NCI-H187 treated with DMSO at 0.1 percent for 48 hours (cell line): Measurements from ENCODE around the gene ANAPC4.

Source experiments
- DNase-seq: peaks from one replicate; lab custom pipeline; 2025; lab: John Stamatoyannopoulos, UW

ANAPC4 gene

GRCh38 chr4:25433966-25434827, 57.1 kb downstream of the ANAPC4 start:
- DNase-seq: no peak

- DNase-seq: peak; percentile 55
Observed at GRCh38 chr4:25437926-25438325, 60.9 kb downstream of the ANAPC4 start.

GRCh38 chr4:25439918-25440477, 62.9 kb downstream of the ANAPC4 start:
- peak; percentile 88 for DNase-seq

DNA sequence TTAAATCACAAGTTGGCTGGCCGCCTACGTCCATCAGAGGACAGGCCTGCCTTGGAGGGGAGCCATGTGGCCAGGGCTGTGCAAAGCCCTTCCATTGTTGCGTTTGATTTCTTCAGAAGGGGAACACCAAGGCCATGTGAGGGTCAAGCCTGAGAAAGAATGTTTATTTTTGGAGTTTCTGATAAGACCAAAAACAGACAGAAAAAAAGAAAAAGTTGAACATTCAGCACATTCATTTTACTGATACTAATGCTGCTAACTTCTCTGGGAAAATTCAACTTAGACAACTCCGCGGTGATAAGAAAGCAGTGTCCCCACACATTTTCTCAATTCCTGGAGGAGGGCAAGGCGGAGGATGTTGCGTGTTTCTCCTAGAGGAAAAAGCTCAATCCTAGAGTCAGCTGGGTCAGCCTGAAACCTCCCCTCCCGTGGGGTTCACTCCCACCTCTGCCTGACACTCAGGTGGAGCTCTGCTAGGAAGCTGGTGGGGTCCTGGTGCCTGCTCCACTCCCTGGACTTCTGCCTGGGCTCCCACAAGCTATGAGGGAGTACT, 63.5 kb downstream of the ANAPC4 start:
- DNase-seq: no peak

GRCh38 chr4:25441519-25442117, 64.6 kb downstream of the ANAPC4 start:
- DNase-seq: peak; percentile 86

GRCh38 chr4:25442863-25443307, 65.8 kb downstream of the ANAPC4 start:
- no peak for DNase-seq

DNA sequence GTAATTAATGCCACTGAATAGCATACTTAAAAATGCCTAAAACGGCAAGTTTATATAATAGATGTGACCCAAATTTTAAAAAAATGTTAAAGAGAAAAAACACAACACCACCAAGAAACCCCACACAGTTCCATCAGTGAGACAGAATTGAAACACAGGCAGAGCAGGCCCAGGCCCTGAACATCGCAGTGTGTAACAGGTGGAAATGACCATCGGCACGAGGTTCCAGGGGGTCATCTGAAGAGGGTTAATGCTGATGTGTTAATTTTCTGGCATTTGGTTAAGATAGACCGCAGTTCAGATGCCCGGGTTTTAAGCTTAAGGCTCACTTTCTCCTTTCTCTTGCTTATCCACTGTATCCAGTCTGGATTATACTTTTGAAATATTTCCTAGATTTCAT, 66.8 kb downstream of the ANAPC4 start:
- no peak for DNase-seq

DNA sequence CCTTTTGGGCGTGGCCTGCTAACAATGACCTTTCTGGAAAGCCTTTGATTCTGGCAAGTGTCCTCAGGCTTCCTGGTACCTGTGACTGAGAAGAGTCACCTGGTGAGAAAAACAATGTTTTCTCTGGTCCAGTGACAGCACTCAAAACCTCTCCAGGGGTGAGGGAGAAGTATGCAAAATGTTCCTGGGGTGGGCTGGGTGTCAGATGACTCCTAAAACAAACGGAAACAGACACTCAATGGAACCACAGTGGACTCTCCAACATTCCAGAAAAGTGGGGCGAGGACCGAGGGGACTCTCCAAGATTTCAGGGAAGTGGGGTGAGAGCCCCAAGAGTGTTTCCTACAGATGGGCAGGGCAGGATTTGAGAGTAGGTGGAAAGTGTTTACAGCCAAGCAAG, 69.5 kb downstream of the ANAPC4 start:
- DNase-seq: peak; percentile 46

GRCh38 chr4:25448379-25449109, 71.5 kb downstream of the ANAPC4 start:
- no peak for DNase-seq

DNA sequence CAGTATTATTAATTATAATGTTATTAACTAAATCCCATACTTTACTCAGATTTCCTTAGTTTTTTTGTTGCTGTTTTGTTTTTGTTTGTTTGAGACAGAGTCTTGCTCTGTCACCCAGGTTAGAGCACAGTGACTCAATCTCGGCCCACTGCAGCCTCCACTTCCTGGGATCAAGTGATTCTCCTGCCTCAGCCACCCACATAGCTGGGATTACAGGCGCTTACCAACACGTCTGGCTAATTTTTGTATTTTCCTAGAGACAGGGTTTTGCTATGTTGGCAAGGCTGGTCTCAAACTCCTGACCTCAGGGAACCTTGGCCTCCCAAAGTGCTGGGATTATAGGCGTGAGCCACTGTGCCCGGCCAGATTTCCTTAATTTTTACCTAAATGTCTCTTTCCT, 72.2 kb downstream of the ANAPC4 start:
- DNase-seq: no peak

DNA sequence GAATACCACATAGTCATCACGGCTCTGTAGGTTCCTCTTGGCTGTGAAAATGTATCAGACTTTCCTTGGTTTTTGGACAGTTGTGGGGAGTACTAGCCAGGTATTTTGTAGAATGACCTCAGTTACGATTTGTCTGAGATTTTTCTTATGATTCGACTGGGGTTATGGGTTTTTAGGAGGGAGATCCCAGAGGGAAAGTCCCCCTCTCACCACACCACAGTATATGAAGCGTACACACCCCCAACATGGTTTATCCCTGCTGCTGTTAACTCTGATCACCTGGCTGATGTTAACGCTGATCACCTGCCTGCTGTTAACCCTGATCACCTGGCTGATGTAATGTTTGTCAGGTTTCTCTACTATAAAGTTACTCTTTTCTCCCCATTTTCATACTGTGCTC, 72.6 kb downstream of the ANAPC4 start:
- no peak for DNase-seq

- no peak for DNase-seq
Observed at GRCh38 chr4:25450491-25450901, 73.4 kb downstream of the ANAPC4 start.

DNA sequence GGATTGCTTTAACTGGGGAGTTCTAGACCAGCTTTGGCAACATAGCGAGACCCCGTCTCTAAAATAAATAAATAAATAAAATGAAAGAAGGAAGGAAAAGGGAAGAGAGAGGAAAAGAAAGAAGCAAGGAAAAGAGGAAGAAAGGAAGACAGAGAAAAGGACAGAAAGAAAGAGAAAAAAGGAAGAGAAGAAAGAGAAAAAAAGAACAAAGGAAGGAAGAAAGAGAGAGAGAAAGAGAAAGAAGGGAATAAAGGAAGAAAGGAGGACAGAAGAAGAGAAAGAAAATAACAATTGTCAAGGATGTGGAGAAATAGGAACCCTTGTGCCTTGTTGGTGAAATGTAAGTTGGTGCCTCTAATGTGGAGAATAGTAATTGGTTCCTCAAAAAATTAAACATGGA, 74.6 kb downstream of the ANAPC4 start:
- no peak for DNase-seq

DNA sequence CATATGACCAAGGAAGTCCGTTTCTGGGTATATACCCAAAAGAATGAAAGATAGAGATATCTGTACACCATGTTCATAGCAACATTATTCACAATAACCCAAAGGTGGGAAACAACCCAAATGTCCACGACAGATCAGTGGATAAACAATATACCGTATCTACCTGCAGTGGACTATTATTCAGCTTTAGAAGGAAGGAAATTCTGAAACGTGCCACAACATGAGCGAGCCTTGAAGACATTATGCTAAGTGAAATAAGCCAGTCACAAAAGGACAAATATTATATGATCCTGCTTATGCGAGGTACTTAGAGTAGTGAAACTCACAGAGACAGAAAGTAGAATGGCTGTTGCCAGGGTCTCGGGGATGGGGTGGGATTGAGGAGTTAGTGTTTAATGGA, 75.0 kb downstream of the ANAPC4 start:
- DNase-seq: no peak

- DNase-seq: no peak
Observed at GRCh38 chr4:25454476-25454875, 77.4 kb downstream of the ANAPC4 start.

DNA sequence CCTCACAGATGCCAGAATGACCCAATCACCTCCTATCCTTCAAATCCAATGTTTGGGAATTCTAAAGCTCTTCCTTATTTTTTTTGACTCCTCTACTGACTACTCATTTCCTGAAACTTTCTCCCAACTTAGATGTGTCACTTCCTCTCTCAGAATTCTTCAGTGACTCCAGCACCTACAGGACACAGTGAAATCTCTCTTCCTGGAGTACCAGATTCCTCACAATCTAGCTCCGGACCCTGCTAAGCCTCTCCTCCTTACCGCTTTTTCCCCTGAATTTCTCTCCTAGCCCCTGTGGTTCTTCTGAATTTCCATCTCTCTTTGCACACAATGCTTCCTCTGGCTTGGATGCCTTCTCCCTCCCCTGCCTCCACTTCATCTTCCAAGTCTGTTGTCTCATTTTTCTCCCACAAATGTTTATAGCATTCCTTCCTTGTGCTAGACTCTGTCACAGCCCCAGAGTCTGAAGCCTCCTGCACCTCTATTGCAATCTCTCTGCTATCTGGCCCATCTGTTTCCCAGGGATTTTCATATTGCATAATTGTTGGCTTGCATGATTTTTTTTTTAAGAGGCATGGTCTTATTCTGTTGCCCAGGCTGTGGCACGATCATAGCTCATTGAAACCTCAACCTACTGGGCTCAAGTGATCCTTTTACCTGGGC, 80.1 kb downstream of the ANAPC4 start:
- no peak for DNase-seq

DNA sequence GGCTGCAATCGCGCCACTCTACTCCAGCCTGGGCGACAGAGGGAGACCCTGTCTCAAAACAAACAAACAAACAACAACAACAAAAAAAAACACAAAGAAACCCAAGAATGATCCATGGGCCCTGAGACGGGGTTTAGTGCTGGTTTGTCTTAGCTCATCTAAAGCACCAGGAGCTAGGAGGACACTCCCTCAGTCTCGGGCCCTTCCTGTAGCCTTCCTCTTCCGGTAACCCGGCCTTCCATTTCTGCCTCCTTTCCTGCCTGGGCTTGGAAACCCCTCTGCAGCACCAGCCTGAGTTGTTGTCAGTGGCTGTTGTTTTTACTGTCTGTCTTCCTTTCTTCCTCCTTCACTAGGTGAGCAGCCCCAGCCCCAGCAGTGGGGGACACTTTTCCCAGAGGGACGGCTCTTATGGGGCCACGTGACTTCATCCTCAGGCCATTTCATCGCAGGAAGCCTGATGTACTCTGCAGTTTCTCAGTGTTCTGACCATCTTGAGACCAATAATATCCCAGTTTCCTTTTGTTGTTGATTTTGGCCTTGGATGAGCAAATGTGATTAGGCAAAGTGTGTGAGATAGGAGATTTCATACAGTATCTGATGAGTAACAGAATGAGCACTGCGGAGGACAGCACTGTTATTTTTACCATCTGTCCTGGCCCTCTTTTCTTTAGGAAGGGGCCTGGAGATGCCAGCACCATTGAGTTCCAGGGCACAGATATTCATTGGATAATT, 90.1 kb downstream of the ANAPC4 start:
- DNase-seq: no peak

DNA sequence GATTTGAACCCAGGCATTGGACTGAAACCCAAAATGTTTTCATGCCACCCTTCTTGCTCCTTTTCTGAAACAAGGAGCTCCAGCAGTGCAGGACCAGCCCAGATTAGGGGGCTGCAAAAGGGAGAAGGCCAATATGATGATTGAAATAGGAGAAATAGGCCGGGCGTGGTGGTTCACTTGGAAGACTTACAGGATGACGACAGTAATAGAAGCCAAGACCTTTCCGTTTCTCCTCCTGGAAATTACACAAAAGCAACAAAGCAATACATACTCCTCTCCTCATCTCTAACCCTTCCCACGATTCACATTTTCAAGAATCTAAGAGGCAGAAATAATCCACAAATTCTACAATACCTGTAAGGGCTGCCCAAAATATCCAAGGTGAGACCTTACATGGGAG, 90.8 kb downstream of the ANAPC4 start:
- no peak for DNase-seq
